Measurements from ENCODE around the gene RGS7BP. TPM values are rescaled to one million over a fixed set of nuclear protein-coding genes. Genes with fewer than 3 reads are reported as not detected.

Gene RGS7BP
- total RNA-seq, 1 experiment from 2014 or later: 0.33 TPM

DNA sequence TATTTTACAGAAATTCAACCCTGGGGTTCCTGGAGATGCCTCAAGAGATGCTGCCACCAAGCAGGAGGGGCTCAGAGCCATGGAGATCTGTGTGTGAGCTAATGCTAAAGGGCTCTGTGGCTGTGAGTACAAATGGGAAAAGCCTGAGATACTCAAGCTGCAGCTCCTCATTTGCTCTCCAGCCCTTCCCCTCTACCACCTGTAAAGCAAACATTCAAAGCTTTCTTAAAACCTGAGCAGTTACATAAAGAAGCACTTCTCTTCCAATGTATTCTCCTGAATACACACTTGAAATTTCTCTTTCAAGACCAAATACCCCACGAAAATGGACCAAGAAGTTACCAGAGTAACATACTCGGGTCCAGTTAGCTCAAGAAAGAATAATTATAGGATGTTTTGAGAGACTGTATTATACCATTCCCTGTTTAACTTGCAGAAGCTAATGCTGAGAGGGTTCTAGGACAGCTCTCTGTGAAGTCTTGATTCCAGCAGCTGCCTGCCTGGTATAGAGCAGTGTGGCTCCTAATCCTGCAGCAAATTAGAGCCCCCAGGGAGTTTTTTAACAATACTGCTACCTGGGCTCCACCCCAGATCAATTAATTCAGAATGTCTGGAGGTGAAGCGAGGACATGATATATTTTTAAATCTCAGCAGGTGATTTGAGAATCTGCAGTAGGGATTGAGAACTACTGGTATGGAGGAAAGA is 21.1 kb downstream of the RGS7BP start:
- no peak overlapping the region for H3K18ac ChIP-seq (ENCODE audit: insufficient read length, low read depth, low read length)
- no peak overlapping the region for H3K14ac ChIP-seq (ENCODE audit: insufficient read depth, low read length)
- no peak overlapping the region for H3K9ac ChIP-seq (ENCODE audit: extremely low read depth, insufficient read length, low read length)
- no peaks in the 10 kb centered on the region for H4K20me1 ChIP-seq (ENCODE audit: control insufficient read depth, insufficient read depth, insufficient read length)
- no peaks in the 10 kb centered on the region for H3K23me2 ChIP-seq (ENCODE audit: insufficient read length, low read depth, low read length, poor library complexity, severe bottlenecking)
- no peaks in the 10 kb centered on the region for H3K27me3 ChIP-seq (ENCODE audit: insufficient read depth, low read length)
- no peak overlapping the region for H3K23ac ChIP-seq (ENCODE audit: insufficient read length, low read depth, low read length)
- H2BK20ac ChIP-seq (ENCODE audit: low read depth, low read length, poor library complexity, severe bottlenecking): no peak overlapping the region
- H4K5ac ChIP-seq (ENCODE audit: insufficient read length, low read depth, low read length): no peak overlapping the region
- H2BK12ac ChIP-seq (ENCODE audit: insufficient read length, low read depth, low read length): no peak overlapping the region
- H4K8ac ChIP-seq (replicated peaks; ENCODE audit: insufficient read length, low read depth, low read length): no peak overlapping the region
- H3K4me2 ChIP-seq (ENCODE audit: insufficient read depth, insufficient read length, low read length): no peak overlapping the region
- H2BK120ac ChIP-seq (ENCODE audit: low read depth, low read length, poor library complexity, severe bottlenecking): no peak overlapping the region
- H3K79me2 ChIP-seq (ENCODE audit: insufficient read depth, low read length): no peaks in the 10 kb centered on the region
- peaks cover 2% of the 10 kb centered on the region; the same call in 1 of the 2 replicates for H3K27me3 Mint-ChIP-seq (ENCODE audit: low read depth)
- H3K4me3 Mint-ChIP-seq: no peak overlapping the region
- H3K27ac Mint-ChIP-seq: no peak overlapping the region
- H3T11ph ChIP-seq (ENCODE audit: low read length): no peak overlapping the region
- no peak overlapping the region for H2BK15ac ChIP-seq (ENCODE audit: low read depth, low read length)
- no peak overlapping the region for H3K27ac ChIP-seq (ENCODE audit: insufficient read length, low read depth, low read length)
- H3K4me1 Mint-ChIP-seq: peaks cover 2 to 6% of the 10 kb centered on the region in 2 experiments
- no peak overlapping the region for H2BK5ac ChIP-seq (ENCODE audit: insufficient read length, low read length)
- no CpG with 5 or more reads among the region's 3 CpGs for WGBS (ENCODE audit: extremely low coverage, insufficient read length, low lambda C conversion rate)
- no peaks in the 10 kb centered on the region for H3K4me1 ChIP-seq (ENCODE audit: insufficient read depth, low read length)
- no peaks in the 10 kb centered on the region for H3K9me3 Mint-ChIP-seq
- no peak for TF ChIP-seq CTCF (conservative IDR thresholded peaks at IDR 0.05)
- DNase-seq: no peak
- H3K36me3 Mint-ChIP-seq (ENCODE audit: insufficient read depth in 1 of 3, low read depth in 3 of 3): no peaks in the 10 kb centered on the region
- H3K56ac ChIP-seq (ENCODE audit: insufficient read length, low read depth, low read length): no peak overlapping the region
- no peak overlapping the region for H2AFZ ChIP-seq (ENCODE audit: low read length)
- no peak overlapping the region for H4K91ac ChIP-seq (ENCODE audit: insufficient read length, low read depth, low read length)
- H2AK5ac ChIP-seq (ENCODE audit: insufficient read length, low read length): no peak overlapping the region
- no peak overlapping the region for H3K4ac ChIP-seq (ENCODE audit: low read depth, low read length)
- no peaks in the 10 kb centered on the region for H3K9me3 ChIP-seq (ENCODE audit: control insufficient read depth, low read depth, low read length)
- no peaks in the 10 kb centered on the region for H3K79me1 ChIP-seq (ENCODE audit: insufficient read depth, low read depth, low read length, poor library complexity, severe bottlenecking)

Data from H9 (cell line).